Retinal pigment epithelial cell (primary cell): ENCODE measurements around the gene DCTD.

Experiments
- DNase-seq: peaks from one replicate; pipeline ENCODE4 v3.0.0-alpha.2; 2010; ENCODE audit warnings: low read depth
- H3K4me3 ChIP-seq: 2 replicates; pipeline ENCODE4 v1.5.1; 2011; ENCODE audit warnings: mild to moderate bottlenecking, low read length, control low read depth, moderate library complexity
- CTCF ChIP-seq: conservative IDR thresholded peaks from 2 replicates; pipeline ENCODE4 v1.5.1; 2011; ENCODE audit warnings: low read depth, low read length, control low read depth, inconsistent platforms

Gene DCTD

GRCh38 chr4:182917182-182918043 lies at the start of gene DCTD:
Gene DCTD, minus strand, starts transcription at chr4:182917386. Its CDS starts 1,818 bp downstream, at chr4:182915568.
- TF ChIP-seq CTCF = peak; percentile 46
- peak within 1 kb of the TSS; percentile 66 for H3K4me3 ChIP-seq
- no peak for DNase-seq

- H3K4me3 ChIP-seq = no peak overlapping the region
- no peak for TF ChIP-seq CTCF
- no peak for DNase-seq
Measured at GRCh38 chr4:182960746-182961145, 43.6 kb upstream of the DCTD start.

- no peak for TF ChIP-seq CTCF
- no peak for DNase-seq
- H3K4me3 ChIP-seq = no peak overlapping the region
Measured at GRCh38 chr4:182960228-182960627, 43.0 kb upstream of the DCTD start.

- no peak for DNase-seq
- no peak overlapping the region for H3K4me3 ChIP-seq
- no peak for TF ChIP-seq CTCF
Measured at GRCh38 chr4:182955411-182955810, 38.2 kb upstream of the DCTD start.

GRCh38 chr4:182944484-182945213 lies 27.5 kb upstream of the DCTD start:
- no peak for TF ChIP-seq CTCF
- H3K4me3 ChIP-seq = no peak overlapping the region

GRCh38 chr4:182939680-182940079 lies 22.5 kb upstream of the DCTD start:
- no peak for TF ChIP-seq CTCF
- no peak overlapping the region for H3K4me3 ChIP-seq
- DNase-seq = no peak

More at GRCh38 chr4:182944484-182945213, 27.5 kb upstream of the DCTD start:
- DNase-seq = no peak

GRCh38 chr4:182938205-182938645 lies 21.0 kb upstream of the DCTD start:
- peak; percentile 94 for TF ChIP-seq CTCF
- H3K4me3 ChIP-seq = no peak overlapping the region
- DNase-seq = no peak
